PC-3 (cell line): ENCODE data around the gene AHDC1. TPM values are rescaled to one million over a fixed set of nuclear protein-coding genes. Genes with fewer than 3 reads are reported as not detected.

ENCODE experiments used
- ATAC-seq: fragments of 200-7000 bp; cut with Tn5 transposase; 2 replicates; pipeline ENCODE4 v1.9.1; 2020; ENCODE audit warnings: mild to moderate bottlenecking, moderate library complexity
- BruUV-seq: library from RNA; stranded (reverse); fragments of 400-500 nt; replicated peaks from 2 replicates; lab custom pipeline; 2021; lab: Mats Ljungman, UMichigan
- CTCF ChIA-PET: fragments of 300-600 bp; sonication (Branson Sonifier 250); formaldehyde crosslinking; loops from one replicate; lab custom pipeline; 2022; ENCODE audit warnings: antibody characterized with exemption; lab: Charles Lee
- POLR2A ChIA-PET: fragments of 300-600 bp; sonication (Branson Sonifier 250); formaldehyde crosslinking; loops from one replicate; lab custom pipeline; 2022; ENCODE audit warnings: antibody characterized with exemption; ENCODE audit not compliant: unreplicated experiment; lab: Charles Lee
- DNase-seq: peaks from one replicate; pipeline ENCODE4 v3.0.0-alpha.2; 2015
- H2AFZ ChIP-seq: fragments of 300-600 bp; sonication (generic); 2 replicates; pipeline ENCODE4 v1.6.0; 2016; ENCODE audit warnings: antibody characterized with exemption, low read length
- H3F3A ChIP-seq: fragments of 300-600 bp; sonication (generic); one replicate; pipeline ENCODE4 v1.6.0; 2017; ENCODE audit warnings: antibody characterized with exemption, low read length, control low read depth, mild to moderate bottlenecking; ENCODE audit not compliant: unreplicated experiment
- H3K27ac ChIP-seq: fragments of 300-600 bp; sonication (generic); 2 replicates; pipeline ENCODE4 v1.5.1; 2016; ENCODE audit warnings: mild to moderate bottlenecking, low read length
- H3K27me3 ChIP-seq: fragments of 300-600 bp; sonication (generic); 2 replicates; pipeline ENCODE4 v1.6.1; 2016; ENCODE audit warnings: low read length, mixed read lengths
- H3K36me3 ChIP-seq: fragments of 300-600 bp; sonication (generic); 2 replicates; pipeline ENCODE4 v1.6.1; 2016; ENCODE audit warnings: low read depth, mixed run types, low read length, mixed read lengths
- H3K4me1 ChIP-seq: fragments of 300-600 bp; sonication (generic); 2 replicates; pipeline ENCODE4 v1.5.1; 2016; ENCODE audit warnings: low read length; ENCODE audit not compliant: insufficient read depth
- H3K4me2 ChIP-seq: fragments of 300-600 bp; sonication (generic); 2 replicates; pipeline ENCODE4 v1.6.0; 2016; ENCODE audit warnings: low read length
- H3K4me3 ChIP-seq: fragments of 300-600 bp; sonication (generic); 2 replicates; pipeline ENCODE4 v1.5.1; 2016; ENCODE audit warnings: mild to moderate bottlenecking, low read length, mixed read lengths
- H3K79me2 ChIP-seq: fragments of 300-600 bp; sonication (generic); 2 replicates; pipeline ENCODE4 v1.6.1; 2017; ENCODE audit warnings: low read length, mixed read lengths
- H3K9ac ChIP-seq: fragments of 300-600 bp; sonication (generic); 2 replicates; pipeline ENCODE4 v1.6.0; 2016; ENCODE audit warnings: mild to moderate bottlenecking, low read length
- H3K9me2 ChIP-seq: fragments of 300-600 bp; sonication (generic); replicated peaks from 2 replicates; pipeline ENCODE4 v1.6.1; 2016; ENCODE audit warnings: mixed run types, low read length, mixed read lengths
- H3K9me3 ChIP-seq: fragments of 300-600 bp; sonication (generic); 2 replicates; pipeline ENCODE4 v1.6.1; 2016; ENCODE audit warnings: low read length, mixed read lengths
- H4K20me1 ChIP-seq: fragments of 300-600 bp; sonication (generic); 2 replicates; pipeline ENCODE4 v1.6.1; 2016; ENCODE audit warnings: low read length, mixed read lengths
- EZH2 ChIP-seq: fragments of 300-600 bp; sonication (generic); IDR thresholded peaks from one replicate; pipeline ENCODE4 v1.6.1; 2017; ENCODE audit warnings: antibody characterized with exemption, mild to moderate bottlenecking, low read length; ENCODE audit not compliant: unreplicated experiment
- EZH2phosphoT487 ChIP-seq: fragments of 300-600 bp; sonication (generic); IDR thresholded peaks from 2 replicates; pipeline ENCODE4 v1.6.1; 2018; ENCODE audit warnings: mild to moderate bottlenecking, antibody characterized with exemption, low read length, borderline replicate concordance
- intact Hi-C: fragments of 100-400 bp; cut with micrococcal nuclease; formaldehyde crosslinking; loops from 2 replicates; pipeline ENCODE4 v1.9.0; 2023
- total RNA-seq: library from RNA; depleted of rRNA; stranded (reverse); fragments of >200 nt; gene quantifications from 2 replicates; pipeline ENCODE4 v1.2.3, GENCODE V29; 2014
- TF ChIP-seq, protein P1 (sequence below): fragments of 300-600 bp; sonication (generic); conservative IDR thresholded peaks from 2 replicates; pipeline ENCODE4 v1.5.1; 2017; ENCODE audit warnings: antibody characterized with exemption, low read depth, mild to moderate bottlenecking, low read length

Gene AHDC1
- total RNA-seq, 1 experiment from 2014 or later: 15.2 TPM

DNA sequence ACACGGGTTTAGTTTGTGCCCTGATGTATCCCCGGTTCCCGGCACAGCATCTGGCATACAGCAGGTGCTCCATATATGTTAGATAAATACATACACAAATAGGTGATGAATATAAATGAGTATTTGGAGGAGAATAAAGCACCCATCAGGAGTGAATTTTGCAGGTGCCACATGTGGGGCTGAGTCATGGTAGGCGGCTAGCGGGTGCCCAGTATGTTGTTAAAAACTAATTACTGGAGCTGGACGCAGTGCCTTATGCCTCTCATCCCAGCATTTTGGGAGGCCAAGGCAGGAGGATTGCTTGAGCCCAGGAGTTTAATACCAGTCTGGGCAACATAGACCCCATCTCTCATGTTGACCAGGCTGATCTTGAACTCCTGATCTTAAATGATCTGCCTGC, 97.2 kb downstream of the AHDC1 start:
- ChIA-PET POLR2A (no interaction called here), CTCF (no interaction called here)
- no TSS peak for BruUV-seq
- H3K4me3 ChIP-seq: no peak overlapping the region
- intact Hi-C loops: no loop called here
- H3K4me2 ChIP-seq: no peak overlapping the region
- no peaks in the 10 kb centered on the region for H3K27me3 ChIP-seq
- no peaks in the 10 kb centered on the region for H4K20me1 ChIP-seq
- H3K36me3 ChIP-seq: no peaks in the 10 kb centered on the region
- no peaks in the 10 kb centered on the region for H3K9me2 ChIP-seq
- no peak overlapping the region for H3K27ac ChIP-seq
- H3K9ac ChIP-seq: no peak overlapping the region
- TF ChIP-seq, protein P1, sequence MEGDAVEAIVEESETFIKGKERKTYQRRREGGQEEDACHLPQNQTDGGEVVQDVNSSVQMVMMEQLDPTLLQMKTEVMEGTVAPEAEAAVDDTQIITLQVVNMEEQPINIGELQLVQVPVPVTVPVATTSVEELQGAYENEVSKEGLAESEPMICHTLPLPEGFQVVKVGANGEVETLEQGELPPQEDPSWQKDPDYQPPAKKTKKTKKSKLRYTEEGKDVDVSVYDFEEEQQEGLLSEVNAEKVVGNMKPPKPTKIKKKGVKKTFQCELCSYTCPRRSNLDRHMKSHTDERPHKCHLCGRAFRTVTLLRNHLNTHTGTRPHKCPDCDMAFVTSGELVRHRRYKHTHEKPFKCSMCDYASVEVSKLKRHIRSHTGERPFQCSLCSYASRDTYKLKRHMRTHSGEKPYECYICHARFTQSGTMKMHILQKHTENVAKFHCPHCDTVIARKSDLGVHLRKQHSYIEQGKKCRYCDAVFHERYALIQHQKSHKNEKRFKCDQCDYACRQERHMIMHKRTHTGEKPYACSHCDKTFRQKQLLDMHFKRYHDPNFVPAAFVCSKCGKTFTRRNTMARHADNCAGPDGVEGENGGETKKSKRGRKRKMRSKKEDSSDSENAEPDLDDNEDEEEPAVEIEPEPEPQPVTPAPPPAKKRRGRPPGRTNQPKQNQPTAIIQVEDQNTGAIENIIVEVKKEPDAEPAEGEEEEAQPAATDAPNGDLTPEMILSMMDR: no peak
- TF ChIP-seq EZH2phosphoT487: no peak
- no peak for TF ChIP-seq EZH2
- no peak for DNase-seq
- no peaks in the 10 kb centered on the region for H3K79me2 ChIP-seq
- H3K9me3 ChIP-seq: no peaks in the 10 kb centered on the region
- no peaks in the 10 kb centered on the region for H3F3A ChIP-seq
- no peaks in the 10 kb centered on the region for H3K4me1 ChIP-seq
- no peak overlapping the region for H2AFZ ChIP-seq
- no peak for ATAC-seq

DNA sequence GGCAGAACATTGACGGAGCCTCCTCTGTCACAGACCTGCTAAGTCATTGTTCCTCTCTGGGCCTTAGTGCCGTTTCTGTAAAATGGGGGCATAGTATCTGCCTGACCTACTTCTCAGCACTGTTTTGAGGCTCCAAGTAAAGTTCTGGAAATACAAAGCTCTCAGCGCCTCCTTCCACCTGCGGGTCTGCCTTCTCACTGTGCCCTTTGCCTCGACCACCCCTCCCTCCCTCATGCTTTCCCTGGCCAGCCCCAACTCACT, 98.6 kb downstream of the AHDC1 start:
- ChIA-PET POLR2A (interaction anchor here (0.6 kb wide), 1 partner anchor 9 kb away, joined by 7 read pairs; no protein-coding TSS in a partner anchor), CTCF (no interaction called here)
- Histone ChIP-seq H3K27me3 (no peaks in the 10 kb centered on the region), H3K4me2 (no peak overlapping the region), H3K36me3 (no peaks in the 10 kb centered on the region), H2AFZ (no peak overlapping the region), H3K4me3 (no peak overlapping the region), H4K20me1 (no peaks in the 10 kb centered on the region), H3K9me3 (no peaks in the 10 kb centered on the region), H3K79me2 (no peaks in the 10 kb centered on the region), H3K4me1 (no peaks in the 10 kb centered on the region), H3F3A (no peaks in the 10 kb centered on the region), H3K9ac (no peak overlapping the region), H3K27ac (no peak overlapping the region), H3K9me2 (no peaks in the 10 kb centered on the region)
- ATAC-seq (no peak), DNase-seq (no peak)
- intact Hi-C loops: no loop called here
- no TSS peak for BruUV-seq
- TF ChIP-seq, protein P1: no peak
- no peak for TF ChIP-seq EZH2phosphoT487
- no peak for TF ChIP-seq EZH2

DNA sequence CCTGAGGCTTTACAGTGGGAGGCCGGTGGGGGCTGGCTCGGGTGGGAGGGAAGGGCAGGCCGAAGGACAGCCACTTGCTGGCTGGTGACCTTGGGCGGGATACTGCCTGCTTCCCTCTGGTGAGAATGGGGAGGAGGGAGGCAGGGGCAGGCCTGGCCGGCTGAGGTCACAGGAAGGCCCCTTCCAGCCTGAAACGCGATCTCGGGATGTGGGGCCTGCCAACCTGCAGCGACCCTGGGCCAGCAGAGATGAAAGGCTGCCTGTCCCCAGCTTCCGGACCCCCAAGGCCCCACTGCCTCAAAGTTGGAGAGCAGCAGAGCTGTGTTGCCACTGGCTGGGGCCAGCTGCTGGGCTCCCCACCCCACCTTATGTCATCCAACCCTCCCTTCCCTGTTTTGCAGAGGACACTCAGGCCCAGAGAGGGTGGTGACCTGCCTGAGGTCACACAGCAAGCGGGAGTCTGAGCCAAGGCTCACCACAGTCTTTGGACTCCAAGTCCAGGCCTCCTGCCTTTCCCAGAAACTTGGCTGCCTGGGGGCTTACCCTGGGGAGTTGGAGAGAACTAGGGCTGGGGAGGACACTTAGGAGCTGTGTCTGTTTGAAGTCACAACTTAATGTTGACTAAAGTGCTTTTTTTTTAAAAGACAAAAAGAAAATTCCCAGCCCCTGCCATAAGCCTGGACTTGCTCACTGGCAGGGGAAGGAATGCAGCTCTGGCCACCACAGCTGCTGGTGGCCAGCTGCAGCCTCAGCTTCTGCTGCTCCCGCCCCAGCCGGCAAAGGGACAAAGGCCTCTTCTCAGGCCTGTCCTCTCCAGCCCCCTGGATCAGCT, 99.1 kb downstream of the AHDC1 start:
- intact Hi-C loops: no loop called here
- Histone ChIP-seq H3F3A (no peaks in the 10 kb centered on the region), H3K27ac (no peak overlapping the region), H3K9ac (no peak overlapping the region), H3K9me2 (no peaks in the 10 kb centered on the region), H3K36me3 (no peaks in the 10 kb centered on the region), H4K20me1 (no peaks in the 10 kb centered on the region), H2AFZ (no peak overlapping the region), H3K4me1 (no peaks in the 10 kb centered on the region), H3K4me2 (no peak overlapping the region), H3K9me3 (no peaks in the 10 kb centered on the region), H3K4me3 (no peak overlapping the region), H3K27me3 (no peaks in the 10 kb centered on the region), H3K79me2 (no peaks in the 10 kb centered on the region)
- ChIA-PET CTCF (no interaction called here), POLR2A (no interaction called here)
- DNase-seq: no peak
- BruUV-seq: no TSS peak
- ATAC-seq: no peak
- TF ChIP-seq EZH2 (no peak), EZH2phosphoT487 (no peak)
- TF ChIP-seq, protein P1: no peak
